BLaER1 (cell line): ENCODE data around the gene RSF1.

Source experiments
- H3K27ac ChIP-seq: shearing (Covaris generic); formaldehyde crosslinking; 2 replicates; pipeline ENCODE4 v1.8.1; 2022
- H3K27me3 ChIP-seq: shearing (Covaris generic); formaldehyde crosslinking; 2 replicates; pipeline ENCODE4 v1.8.1; 2022
- H3K36me3 ChIP-seq: shearing (Covaris generic); formaldehyde crosslinking; 2 replicates; pipeline ENCODE4 v1.8.1; 2022
- H3K4me1 ChIP-seq: shearing (Covaris generic); formaldehyde crosslinking; 2 replicates; pipeline ENCODE4 v1.8.1; 2022
- H3K4me2 ChIP-seq: shearing (Covaris generic); formaldehyde crosslinking; 2 replicates; pipeline ENCODE4 v1.8.1; 2022
- H3K4me3 ChIP-seq: shearing (Covaris generic); formaldehyde crosslinking; 2 replicates; pipeline ENCODE4 v1.8.1; 2022
- H3K9ac ChIP-seq: shearing (Covaris generic); formaldehyde crosslinking; 2 replicates; pipeline ENCODE4 v1.8.1; 2022
- H3K9me3 ChIP-seq: shearing (Covaris generic); formaldehyde crosslinking; 2 replicates; pipeline ENCODE4 v1.8.1; 2022
- H4K20me1 ChIP-seq: shearing (Covaris generic); formaldehyde crosslinking; 2 replicates; pipeline ENCODE4 v1.8.1; 2022
- Cebpa-rat ChIP-seq: shearing (Covaris generic); IDR thresholded peaks from 2 replicates; pipeline ENCODE4 v1.8.1; 2022

Gene RSF1

GRCh38 chr11:77813256-77813655 is 7.3 kb downstream of the RSF1 start:
- Histone ChIP-seq H3K27ac (no peak overlapping the region), H3K9ac (no peak overlapping the region), H3K4me2 (no peak overlapping the region), H4K20me1 (peaks cover 100% of the 10 kb centered on the region), H3K27me3 (no peaks in the 10 kb centered on the region), H3K36me3 (peaks cover 54% of the 10 kb centered on the region), H3K9me3 (peaks cover 13% of the 10 kb centered on the region), H3K4me1 (peaks cover 9% of the 10 kb centered on the region), H3K4me3 (no peak overlapping the region)
- TF ChIP-seq Cebpa-rat: no peak

- Histone ChIP-seq H3K36me3 (peaks cover 56% of the 10 kb centered on the region), H4K20me1 (peaks cover 100% of the 10 kb centered on the region), H3K9ac (no peak overlapping the region), H3K27me3 (no peaks in the 10 kb centered on the region), H3K9me3 (peaks cover 4% of the 10 kb centered on the region; the same call in 1 of the 2 replicates), H3K4me3 (no peak overlapping the region), H3K4me2 (no peak overlapping the region), H3K4me1 (no peaks in the 10 kb centered on the region), H3K27ac (no peak overlapping the region)
- no peak for TF ChIP-seq Cebpa-rat
These were observed 13.5 kb downstream of the RSF1 start for GRCh38 chr11:77806993-77807392.

- no peak overlapping the region for H3K4me2 ChIP-seq
- no peak overlapping the region for H3K27ac ChIP-seq
- peaks cover 4% of the 10 kb centered on the region; the same call in 1 of the 2 replicates for H3K9me3 ChIP-seq
- peaks cover 55% of the 10 kb centered on the region for H3K36me3 ChIP-seq
- H3K27me3 ChIP-seq: no peaks in the 10 kb centered on the region
- no peak overlapping the region for H3K4me3 ChIP-seq
- H3K9ac ChIP-seq: no peak overlapping the region
- no peak for TF ChIP-seq Cebpa-rat
- H4K20me1 ChIP-seq: peaks cover 100% of the 10 kb centered on the region
- H3K4me1 ChIP-seq: no peaks in the 10 kb centered on the region
These were observed 14.1 kb downstream of the RSF1 start for GRCh38 chr11:77806415-77806814.

GRCh38 chr11:77801477-77801876 is 19.0 kb downstream of the RSF1 start:
- TF ChIP-seq Cebpa-rat: no peak
- Histone ChIP-seq H3K4me2 (no peak overlapping the region), H4K20me1 (peaks cover 100% of the 10 kb centered on the region), H3K4me1 (no peaks in the 10 kb centered on the region), H3K9me3 (peaks cover 30% of the 10 kb centered on the region), H3K9ac (no peak overlapping the region), H3K27me3 (no peaks in the 10 kb centered on the region), H3K36me3 (peaks cover 72% of the 10 kb centered on the region), H3K4me3 (no peak overlapping the region), H3K27ac (no peak overlapping the region)

GRCh38 chr11:77800449-77800848 is 20.1 kb downstream of the RSF1 start:
- Histone ChIP-seq H3K27ac (no peak overlapping the region), H4K20me1 (peaks cover 100% of the 10 kb centered on the region), H3K36me3 (peaks cover 79% of the 10 kb centered on the region)

GRCh38 chr11:77799338-77799737 is 21.2 kb downstream of the RSF1 start:
- no peak overlapping the region for H3K9ac ChIP-seq
- no peak for TF ChIP-seq Cebpa-rat
- H3K4me1 ChIP-seq: no peaks in the 10 kb centered on the region
- no peak overlapping the region for H3K27ac ChIP-seq
- H3K27me3 ChIP-seq: no peaks in the 10 kb centered on the region
- H4K20me1 ChIP-seq: peaks cover 100% of the 10 kb centered on the region
- peaks cover 74% of the 10 kb centered on the region for H3K36me3 ChIP-seq
- peaks cover 46% of the 10 kb centered on the region for H3K9me3 ChIP-seq
- H3K4me3 ChIP-seq: no peak overlapping the region
- no peak overlapping the region for H3K4me2 ChIP-seq

More at GRCh38 chr11:77800449-77800848, 20.1 kb downstream of the RSF1 start:
- H3K4me1 ChIP-seq: no peaks in the 10 kb centered on the region
- H3K4me3 ChIP-seq: no peak overlapping the region
- H3K4me2 ChIP-seq: no peak overlapping the region
- no peak overlapping the region for H3K9ac ChIP-seq
- no peak for TF ChIP-seq Cebpa-rat
- no peaks in the 10 kb centered on the region for H3K27me3 ChIP-seq
- peaks cover 40% of the 10 kb centered on the region for H3K9me3 ChIP-seq

GRCh38 chr11:77793972-77794371 is 26.6 kb downstream of the RSF1 start:
- Histone ChIP-seq H3K9me3 (peaks cover 94% of the 10 kb centered on the region), H4K20me1 (peaks cover 100% of the 10 kb centered on the region), H3K4me2 (no peak overlapping the region), H3K9ac (no peak overlapping the region), H3K27me3 (no peaks in the 10 kb centered on the region), H3K36me3 (peaks cover 85% of the 10 kb centered on the region), H3K27ac (no peak overlapping the region), H3K4me3 (no peak overlapping the region), H3K4me1 (no peaks in the 10 kb centered on the region)
- no peak for TF ChIP-seq Cebpa-rat

GRCh38 chr11:77791301-77791700 is 29.2 kb downstream of the RSF1 start:
- Histone ChIP-seq H3K4me1 (no peaks in the 10 kb centered on the region), H4K20me1 (peaks cover 100% of the 10 kb centered on the region), H3K9ac (no peak overlapping the region), H3K4me3 (no peak overlapping the region), H3K4me2 (no peak overlapping the region), H3K9me3 (peaks cover 67% of the 10 kb centered on the region), H3K27me3 (no peaks in the 10 kb centered on the region), H3K27ac (no peak overlapping the region), H3K36me3 (peaks cover 62% of the 10 kb centered on the region)
- no peak for TF ChIP-seq Cebpa-rat

- Histone ChIP-seq H3K36me3 (peaks cover 65% of the 10 kb centered on the region), H3K4me2 (no peak overlapping the region), H3K4me1 (no peaks in the 10 kb centered on the region), H3K27me3 (no peaks in the 10 kb centered on the region), H3K9ac (no peak overlapping the region), H4K20me1 (peaks cover 100% of the 10 kb centered on the region), H3K27ac (no peak overlapping the region), H3K9me3 (peaks cover 53% of the 10 kb centered on the region), H3K4me3 (no peak overlapping the region)
- no peak for TF ChIP-seq Cebpa-rat
These were observed 30.6 kb downstream of the RSF1 start for GRCh38 chr11:77789731-77790476.

GRCh38 chr11:77789061-77789730 is 31.3 kb downstream of the RSF1 start:
- Histone ChIP-seq H3K9me3 (peaks cover 51% of the 10 kb centered on the region), H3K9ac (no peak overlapping the region), H3K27ac (no peak overlapping the region), H3K4me3 (no peak overlapping the region), H3K27me3 (no peaks in the 10 kb centered on the region), H3K4me2 (no peak overlapping the region), H3K4me1 (no peaks in the 10 kb centered on the region), H4K20me1 (peaks cover 100% of the 10 kb centered on the region), H3K36me3 (peaks cover 62% of the 10 kb centered on the region)
- TF ChIP-seq Cebpa-rat: no peak
